ELF-1 (cell line): Measurements from ENCODE around the gene IKZF1.

Experiments used
- DNase-seq: peaks from one replicate; pipeline ENCODE4 v3.0.0-alpha.2; 2016; ENCODE audit warnings: low read depth, low spot score

The IKZF1 gene

GRCh38 chr7:50308532-50309385 is 4.2 kb downstream of the IKZF1 start:
- no peak for DNase-seq

GRCh38 chr7:50309721-50310120 is 5.2 kb downstream of the IKZF1 start:
- DNase-seq: no peak

- DNase-seq: no peak
These were observed 5.8 kb downstream of the IKZF1 start for GRCh38 chr7:50310361-50310760.

GRCh38 chr7:50310956-50311355 is 6.4 kb downstream of the IKZF1 start:
- DNase-seq: no peak

GRCh38 chr7:50312250-50313162 is 8.0 kb downstream of the IKZF1 start:
- no peak for DNase-seq

- DNase-seq: no peak
These were observed 10.5 kb downstream of the IKZF1 start for GRCh38 chr7:50314836-50315592.

GRCh38 chr7:50315739-50316671 is 11.5 kb downstream of the IKZF1 start:
- DNase-seq: no peak

GRCh38 chr7:50317221-50317678 is 12.7 kb downstream of the IKZF1 start:
- DNase-seq: no peak

- DNase-seq: no peak
These were observed 13.5 kb downstream of the IKZF1 start for GRCh38 chr7:50317697-50318669.

GRCh38 chr7:50321487-50322067 is 17.1 kb downstream of the IKZF1 start:
- no peak for DNase-seq

GRCh38 chr7:50324113-50324512 is 19.6 kb downstream of the IKZF1 start:
- no peak for DNase-seq

GRCh38 chr7:50327443-50327842 is 22.9 kb downstream of the IKZF1 start:
- DNase-seq: no peak

- no peak for DNase-seq
These were observed 25.3 kb downstream of the IKZF1 start for GRCh38 chr7:50329775-50330174.

GRCh38 chr7:50330254-50330653 is 25.7 kb downstream of the IKZF1 start:
- DNase-seq: no peak

- DNase-seq: no peak
These were observed 26.2 kb downstream of the IKZF1 start for GRCh38 chr7:50330696-50331095.

- DNase-seq: no peak
These were observed 27.2 kb downstream of the IKZF1 start for GRCh38 chr7:50331564-50332208.

GRCh38 chr7:50332241-50333165 is 28.0 kb downstream of the IKZF1 start:
- DNase-seq: no peak
